ENCODE results near the gene MAD1L1.

The MAD1L1 gene

GRCh38 chr7:2225336-2225735 is 7.4 kb downstream of the MAD1L1 start:
- TF ChIP-seq ZFX (IDR thresholded peaks at IDR 0.05): no peak
- H3K27ac ChIP-seq: no peak overlapping the region

GRCh38 chr7:2224934-2225333 is 7.8 kb downstream of the MAD1L1 start:
- H3K27ac ChIP-seq: no peak overlapping the region
- TF ChIP-seq ZFX (IDR thresholded peaks at IDR 0.05) (no peak), CTCF (conservative IDR thresholded peaks at IDR 0.05) (no peak)

- H3K27ac ChIP-seq: no peak overlapping the region
Observed at GRCh38 chr7:2224491-2224928, 8.2 kb downstream of the MAD1L1 start.

GRCh38 chr7:2223321-2223720 is 9.4 kb downstream of the MAD1L1 start:
- TF ChIP-seq ZFX (IDR thresholded peaks at IDR 0.05) (no peak), CTCF (conservative IDR thresholded peaks at IDR 0.05) (no peak)
- H3K27ac ChIP-seq: no peak overlapping the region

More at GRCh38 chr7:2224491-2224928, 8.2 kb downstream of the MAD1L1 start:
- TF ChIP-seq CTCF (conservative IDR thresholded peaks at IDR 0.05) (no peak), ZFX (IDR thresholded peaks at IDR 0.05) (no peak)

- H3K27ac ChIP-seq: no peak overlapping the region
- TF ChIP-seq ZFX (IDR thresholded peaks at IDR 0.05) (no peak), CTCF (conservative IDR thresholded peaks at IDR 0.05) (no peak)
Observed at GRCh38 chr7:2222516-2222915, 10.2 kb downstream of the MAD1L1 start.

- TF ChIP-seq CTCF (conservative IDR thresholded peaks at IDR 0.05) (no peak), ZFX (IDR thresholded peaks at IDR 0.05) (no peak)
- H3K27ac ChIP-seq: no peak overlapping the region
Observed at GRCh38 chr7:2220954-2221353, 11.8 kb downstream of the MAD1L1 start.

GRCh38 chr7:2220506-2220905 is 12.2 kb downstream of the MAD1L1 start:
- no peak overlapping the region for H3K27ac ChIP-seq

More at GRCh38 chr7:2220506-2220905, 12.2 kb downstream of the MAD1L1 start:
- no peak for TF ChIP-seq ZFX (IDR thresholded peaks at IDR 0.05)
- no peak for TF ChIP-seq CTCF (conservative IDR thresholded peaks at IDR 0.05)

Measured in C4-2B (cell line).